ENCODE measurements around the gene CITED2. TPM values are rescaled to one million over a fixed set of nuclear protein-coding genes. Genes with fewer than 3 reads are reported as not detected.
"Not testable (repeated sequence)": the region's sequence is repeated elsewhere in the genome, so short reads cannot be mapped to it uniquely, and the experiment has no call there.

CITED2 gene
- 10 to 100 TPM; 50.1 to 52.1 TPM for total RNA-seq

GRCh38 chr6:139374357-139375225 is at the start of gene CITED2:
Gene CITED2 (minus strand): TSS chr6:139374648. CDS start chr6:139373944, 704 bp downstream.
- intact Hi-C loops (cut with micrococcal nuclease) = loop anchor here (1.0 to 5.0 kb wide), 9 partner anchors 82 to 1212 kb away; partner anchors contain the start of genes ABRACL and REPS1
- peak; percentile 94 for DNase-seq
- ChIA-PET POLR2A (interaction anchor here (0.7 to 3.8 kb wide), 35 partner anchors 10 to 677 kb away, joined by 3 to 21 read pairs (median 4); partner anchors contain the start of genes CCDC28A and TXLNB), CTCF (interaction anchor here (0.7 to 7.4 kb wide), 11 partner anchors 10 to 783 kb away, joined by 3 to 97 read pairs (median 4); no protein-coding TSS in a partner anchor)
- Mint-ChIP-seq H3K9me3 (no peaks in the 10 kb centered on the region), H3K36me3 (peaks cover 26% of the 10 kb centered on the region), H3K27ac (peak within 1 kb of the TSS; percentile 98), H3K4me1 (ENCODE audit: low read depth) (peaks cover 39% of the 10 kb centered on the region), H3K4me3 (peak within 1 kb of the TSS; percentile 97), H3K27me3 (no peaks in the 10 kb centered on the region)

- no peaks in the 10 kb centered on the region for H3K9me3 Mint-ChIP-seq
- H3K27me3 Mint-ChIP-seq = peaks cover 12% of the 10 kb centered on the region
- H3K4me1 Mint-ChIP-seq (ENCODE audit: low read depth) = no peaks in the 10 kb centered on the region
- ChIA-PET CTCF (no interaction called here), POLR2A (interaction anchor here (0.6 kb wide), 1 partner anchor 27 kb away, joined by 3 read pairs; no protein-coding TSS in a partner anchor)
- DNase-seq = no peak
- H3K36me3 Mint-ChIP-seq = no peaks in the 10 kb centered on the region
- no peak overlapping the region for H3K4me3 Mint-ChIP-seq
- H3K27ac Mint-ChIP-seq = no peak overlapping the region
- intact Hi-C loops (cut with micrococcal nuclease) = no loop called here
Measured at GRCh38 chr6:139423037-139423703, 48.7 kb upstream of the CITED2 start.

- no peaks in the 10 kb centered on the region for H3K4me1 Mint-ChIP-seq (ENCODE audit: low read depth)
- ChIA-PET CTCF (no interaction called here), POLR2A (no interaction called here)
- H3K27me3 Mint-ChIP-seq = peaks cover 12% of the 10 kb centered on the region
- H3K27ac Mint-ChIP-seq = no peak overlapping the region
- H3K36me3 Mint-ChIP-seq = no peaks in the 10 kb centered on the region
- no peaks in the 10 kb centered on the region for H3K9me3 Mint-ChIP-seq
- no peak overlapping the region for H3K4me3 Mint-ChIP-seq
- DNase-seq = no peak
- intact Hi-C loops (cut with micrococcal nuclease) = no loop called here
Measured at GRCh38 chr6:139422105-139423036, 47.9 kb upstream of the CITED2 start.

- Mint-ChIP-seq H3K36me3 (no peaks in the 10 kb centered on the region), H3K27ac (no peak overlapping the region), H3K27me3 (peaks cover 5% of the 10 kb centered on the region), H3K4me1 (ENCODE audit: low read depth) (no peaks in the 10 kb centered on the region), H3K4me3 (no peak overlapping the region), H3K9me3 (no peaks in the 10 kb centered on the region)
- ChIA-PET CTCF (no interaction called here), POLR2A (no interaction called here)
- intact Hi-C loops (cut with micrococcal nuclease) = no loop called here
- DNase-seq = no peak
Measured at GRCh38 chr6:139418481-139419132, 44.2 kb upstream of the CITED2 start.

- no peaks in the 10 kb centered on the region for H3K9me3 Mint-ChIP-seq
- no peak overlapping the region for H3K4me3 Mint-ChIP-seq
- H3K27me3 Mint-ChIP-seq = peaks cover 5% of the 10 kb centered on the region
- H3K36me3 Mint-ChIP-seq = no peaks in the 10 kb centered on the region
- DNase-seq = no peak
- POLR2A ChIA-PET = no interaction called here
- CTCF ChIA-PET = no interaction called here
- intact Hi-C loops (cut with micrococcal nuclease) = no loop called here
- H3K4me1 Mint-ChIP-seq (ENCODE audit: low read depth) = no peaks in the 10 kb centered on the region
- H3K27ac Mint-ChIP-seq = no peak overlapping the region
Measured at GRCh38 chr6:139416146-139416545, 41.7 kb upstream of the CITED2 start.

- H3K4me3 Mint-ChIP-seq = no peak overlapping the region
- POLR2A ChIA-PET = no interaction called here
- H3K9me3 Mint-ChIP-seq = no peaks in the 10 kb centered on the region
- H3K4me1 Mint-ChIP-seq (ENCODE audit: low read depth) = no peaks in the 10 kb centered on the region
- CTCF ChIA-PET = no interaction called here
- H3K36me3 Mint-ChIP-seq = no peaks in the 10 kb centered on the region
- intact Hi-C loops (cut with micrococcal nuclease) = no loop called here
- H3K27ac Mint-ChIP-seq = no peak overlapping the region
- no peak for DNase-seq
- peaks cover 3% of the 10 kb centered on the region for H3K27me3 Mint-ChIP-seq
Measured at GRCh38 chr6:139415365-139415764, 40.9 kb upstream of the CITED2 start.

- H3K4me1 Mint-ChIP-seq (ENCODE audit: low read depth); H3K4me3 Mint-ChIP-seq; H3K27me3 Mint-ChIP-seq; CTCF ChIA-PET; intact Hi-C loops (cut with micrococcal nuclease); H3K36me3 Mint-ChIP-seq; H3K27ac Mint-ChIP-seq; H3K9me3 Mint-ChIP-seq; DNase-seq: not testable (repeated sequence)
- POLR2A ChIA-PET = interaction anchor here (0.6 kb wide), 1 partner anchor 9 kb away, joined by 4 read pairs; no protein-coding TSS in a partner anchor
Measured at GRCh38 chr6:139412103-139412502, 37.7 kb upstream of the CITED2 start.

GRCh38 chr6:139409026-139409425 is 34.6 kb upstream of the CITED2 start:
- H3K9me3 Mint-ChIP-seq = no peaks in the 10 kb centered on the region
- H3K36me3 Mint-ChIP-seq = no peaks in the 10 kb centered on the region
- intact Hi-C loops (cut with micrococcal nuclease) = no loop called here
- no peak for DNase-seq
- H3K27me3 Mint-ChIP-seq = no peaks in the 10 kb centered on the region
- H3K27ac Mint-ChIP-seq = no peak overlapping the region
- no peaks in the 10 kb centered on the region for H3K4me1 Mint-ChIP-seq (ENCODE audit: low read depth)
- CTCF ChIA-PET = no interaction called here
- POLR2A ChIA-PET = no interaction called here
- no peak overlapping the region for H3K4me3 Mint-ChIP-seq

- no peak for DNase-seq
- no peaks in the 10 kb centered on the region for H3K4me1 Mint-ChIP-seq (ENCODE audit: low read depth)
- POLR2A ChIA-PET = no interaction called here
- H3K36me3 Mint-ChIP-seq = no peaks in the 10 kb centered on the region
- H3K27ac Mint-ChIP-seq = no peak overlapping the region
- no peaks in the 10 kb centered on the region for H3K27me3 Mint-ChIP-seq
- H3K4me3 Mint-ChIP-seq = no peak overlapping the region
- no peaks in the 10 kb centered on the region for H3K9me3 Mint-ChIP-seq
- intact Hi-C loops (cut with micrococcal nuclease) = no loop called here
- CTCF ChIA-PET = no interaction called here
Measured at GRCh38 chr6:139407718-139408222, 33.3 kb upstream of the CITED2 start.

GRCh38 chr6:139406577-139407343 is 32.3 kb upstream of the CITED2 start:
- POLR2A ChIA-PET = no interaction called here
- Mint-ChIP-seq H3K4me3 (no peak overlapping the region), H3K27ac (no peak overlapping the region), H3K4me1 (ENCODE audit: low read depth) (no peaks in the 10 kb centered on the region), H3K9me3 (no peaks in the 10 kb centered on the region), H3K27me3 (no peaks in the 10 kb centered on the region), H3K36me3 (no peaks in the 10 kb centered on the region)
- no peak for DNase-seq
- CTCF ChIA-PET = no interaction called here
- intact Hi-C loops (cut with micrococcal nuclease) = no loop called here

- Mint-ChIP-seq H3K27me3 (no peaks in the 10 kb centered on the region), H3K9me3 (no peaks in the 10 kb centered on the region), H3K27ac (no peak overlapping the region), H3K4me1 (ENCODE audit: low read depth) (no peaks in the 10 kb centered on the region), H3K4me3 (no peak overlapping the region), H3K36me3 (no peaks in the 10 kb centered on the region)
- ChIA-PET POLR2A (no interaction called here), CTCF (no interaction called here)
- intact Hi-C loops (cut with micrococcal nuclease) = no loop called here
- no peak for DNase-seq
Measured at GRCh38 chr6:139402876-139403386, 28.5 kb upstream of the CITED2 start.

Data from activated CD4-positive, alpha-beta memory T cell treated with anti-CD3 and anti-CD28 coated beads for 36 hours (primary cell).